Chondrocyte (in vitro differentiated cells): ENCODE results near the gene TRIP6. TPM values are rescaled to one million over a fixed set of nuclear protein-coding genes. Genes with fewer than 3 reads are reported as not detected.
A peak's percentile ranks its signal among the peaks of the same experiment; 100 is the strongest.

Experiments
- DNase-seq: peaks from one replicate; pipeline ENCODE4 v3.0.0; 2021; ENCODE audit warnings: mixed read lengths, low spot score
- H3K27ac Mint-ChIP-seq: one replicate; pipeline ENCODE4 v1.8.0; 2021; ENCODE audit warnings: mild to moderate bottlenecking, moderate library complexity, mixed read lengths; ENCODE audit not compliant: unreplicated experiment
- H3K27me3 Mint-ChIP-seq: 2 replicates; pipeline ENCODE4 v1.8.0; 2021; ENCODE audit warnings: low read depth, mixed read lengths
- H3K36me3 Mint-ChIP-seq: 2 replicates; pipeline ENCODE4 v1.8.0; 2021; ENCODE audit warnings: low read depth, mixed read lengths
- H3K4me1 Mint-ChIP-seq: 2 replicates; pipeline ENCODE4 v1.8.0; 2021; ENCODE audit warnings: low read depth, mild to moderate bottlenecking, mixed read lengths
- H3K4me3 Mint-ChIP-seq: one replicate; pipeline ENCODE4 v1.8.0; 2021; ENCODE audit warnings: mild to moderate bottlenecking, moderate library complexity, mixed read lengths; ENCODE audit not compliant: unreplicated experiment
- H3K9me3 Mint-ChIP-seq: 2 replicates; pipeline ENCODE4 v1.8.0; 2021; ENCODE audit warnings: low read depth, mixed read lengths
- CTCF ChIP-seq: fragments of 200-600 bp; sonication (generic); IDR thresholded peaks from 2 replicates; pipeline ENCODE4 v1.5.0; 2021; ENCODE audit warnings: antibody characterized with exemption, mild to moderate bottlenecking, moderate library complexity
- total RNA-seq: library from RNA; stranded (reverse); gene quantifications from 3 replicates; pipeline ENCODE4 v1.2.1, GENCODE V29; 2021

TRIP6 gene
- total RNA-seq, 1 donor from 2014 or later = 104 TPM

GRCh38 chr7:100867776-100868485 lies 744 bp downstream of the TRIP6 start:
- DNase-seq = no peak
- Mint-ChIP-seq H3K27ac (peak overlapping the region; percentile 86), H3K4me1 (peaks cover 41% of the 10 kb centered on the region), H3K36me3 (peaks cover 17% of the 10 kb centered on the region), H3K9me3 (no peaks in the 10 kb centered on the region), H3K27me3 (no peaks in the 10 kb centered on the region), H3K4me3 (peak overlapping the region; percentile 94)
- TF ChIP-seq CTCF = no peak

GRCh38 chr7:100873599-100874299 lies 6.6 kb downstream of the TRIP6 start:
- H3K27ac Mint-ChIP-seq = peak overlapping the region; percentile 98
- H3K4me1 Mint-ChIP-seq = peaks cover 68% of the 10 kb centered on the region
- no peaks in the 10 kb centered on the region for H3K9me3 Mint-ChIP-seq
- no peak for TF ChIP-seq CTCF
- DNase-seq = no peak
- H3K36me3 Mint-ChIP-seq = peaks cover 30% of the 10 kb centered on the region
- H3K4me3 Mint-ChIP-seq = peak overlapping the region; percentile 99
- H3K27me3 Mint-ChIP-seq = no peaks in the 10 kb centered on the region

- Mint-ChIP-seq H3K4me3 (peak overlapping the region; percentile 99), H3K9me3 (no peaks in the 10 kb centered on the region), H3K27me3 (no peaks in the 10 kb centered on the region), H3K36me3 (peaks cover 30% of the 10 kb centered on the region), H3K4me1 (peaks cover 68% of the 10 kb centered on the region), H3K27ac (peak overlapping the region; percentile 98)
- no peak for TF ChIP-seq CTCF
- no peak for DNase-seq
Observed at GRCh38 chr7:100874300-100874576, 7.1 kb downstream of the TRIP6 start.

GRCh38 chr7:100874577-100875355 lies 7.6 kb downstream of the TRIP6 start, which contains the start of gene SRRT:
Gene SRRT, plus strand, starts transcription at chr7:100875103. Its CDS starts 488 bp downstream, at chr7:100875591.
- Mint-ChIP-seq H3K27ac (peak within 1 kb of the TSS; percentile 98), H3K4me1 (peaks cover 73% of the 10 kb centered on the region), H3K36me3 (peaks cover 31% of the 10 kb centered on the region), H3K27me3 (no peaks in the 10 kb centered on the region), H3K4me3 (peak within 1 kb of the TSS; percentile 99), H3K9me3 (no peaks in the 10 kb centered on the region)
- peak; percentile 99 for DNase-seq
- TF ChIP-seq CTCF = peak; percentile 61

- Mint-ChIP-seq H3K27me3 (no peaks in the 10 kb centered on the region), H3K9me3 (no peaks in the 10 kb centered on the region), H3K36me3 (peaks cover 35% of the 10 kb centered on the region), H3K4me3 (peak overlapping the region; percentile 99), H3K27ac (peak overlapping the region; percentile 98), H3K4me1 (peaks cover 72% of the 10 kb centered on the region)
- DNase-seq = no peak
- no peak for TF ChIP-seq CTCF
Observed at GRCh38 chr7:100875356-100875751, 8.2 kb downstream of the TRIP6 start.
